HepG2 (cell line): Measurements from ENCODE around the gene TRPC4AP. TPM values are rescaled to one million over a fixed set of nuclear protein-coding genes. Genes with fewer than 3 reads are reported as not detected.
A peak's percentile ranks its signal among the peaks of the same experiment; 100 is the strongest.

Source experiments
- ATAC-seq: fragments of 200-7000 bp; cut with Tn5 transposase; 3 replicates; pipeline ENCODE4 v1.9.1; 2020; ENCODE audit warnings: mild to moderate bottlenecking, moderate library complexity
- BruUV-seq: library from RNA; stranded (reverse); fragments of 400-500 nt; replicated peaks from 2 replicates; lab custom pipeline; 2021; lab: Mats Ljungman, UMichigan
- CTCF ChIA-PET: fragments of 300-600 bp; formaldehyde crosslinking; extraction: SDS; loops from one replicate; lab custom pipeline; 2021; ENCODE audit warnings: low total read pairs, inconsistent platforms, low intra/inter-chr PET ratio; lab: Yijun Ruan, JAX
- POLR2A ChIA-PET: fragments of 350-600 bp; sonication (Branson Sonifier 250); formaldehyde crosslinking; loops from one replicate; lab custom pipeline; 2020; ENCODE audit warnings: antibody characterized with exemption, inconsistent platforms; lab: Yijun Ruan, JAX
- DNase-seq: peaks from one replicate; pipeline ENCODE4 v3.0.0-alpha.2; 2015; ENCODE audit warnings: low spot score
- FAIRE-seq: peaks from 3 replicates; lab custom pipeline; 2011; peaks lifted over from hg19 to GRCh38; lab: Jason Lieb, UNC
- H2AFZ ChIP-seq: one replicate; pipeline ENCODE4 v1.6.1; 2011; ENCODE audit warnings: low read length, inconsistent platforms
- H3K27ac ChIP-seq: fragments of 300-600 bp; 3 replicates; pipeline ENCODE4 v1.8.0; 2011; ENCODE audit warnings: mixed run types, mild to moderate bottlenecking, mixed read lengths, low read length, inconsistent platforms; ENCODE audit not compliant: insufficient read depth; ENCODE audit errors: extremely low read length
- H3K27me3 ChIP-seq, 2 experiments: fragments of 200-600 bp in 1 of 2; 2 replicates in 1 of 2; 3 replicates in 1 of 2; pipeline versions ENCODE4 v1.6.0 to v1.8.0; 2011; ENCODE audit warnings: low read length in 2 of 2, mild to moderate bottlenecking in 2 of 2, moderate library complexity in 2 of 2, inconsistent platforms in 1 of 2; ENCODE audit not compliant: insufficient read depth in 2 of 2, control insufficient read depth in 1 of 2
- H3K36me3 ChIP-seq, 2 experiments: fragments of 200-600 bp in 1 of 2; replicated peaks in 1 of 2; 2 replicates in 1 of 2; 3 replicates in 1 of 2; pipeline versions ENCODE4 v1.5.1 to v1.8.0; 2011; ENCODE audit warnings: low read length in 2 of 2, inconsistent platforms in 1 of 2; ENCODE audit not compliant: insufficient read depth in 2 of 2, control insufficient read depth in 1 of 2
- H3K4me1 ChIP-seq: 2 replicates; pipeline ENCODE4 v1.5.1; 2012; ENCODE audit warnings: low read length, inconsistent platforms; ENCODE audit not compliant: insufficient read depth
- H3K4me2 ChIP-seq: 2 replicates; pipeline ENCODE4 v1.6.0; 2011; ENCODE audit warnings: low read depth, low read length, inconsistent platforms
- H3K4me3 ChIP-seq, 3 experiments: fragments of 200-600 bp in 1 of 3; sonication (generic), shearing (Covaris generic) in 1 of 3; replicated peaks in 1 of 3; 2 replicates each; pipeline ENCODE4 v1.5.1; 2011 to 2016; ENCODE audit warnings: low read length in 3 of 3, inconsistent platforms in 2 of 3, low read depth in 2 of 3, mild to moderate bottlenecking in 2 of 3, control low read depth in 1 of 3, mixed read lengths in 1 of 3; ENCODE audit not compliant: insufficient read depth in 1 of 3
- H3K79me2 ChIP-seq: one replicate; pipeline ENCODE4 v1.6.1; 2011; ENCODE audit warnings: low read length, inconsistent platforms; ENCODE audit not compliant: insufficient read depth
- H3K9ac ChIP-seq: 2 replicates; pipeline ENCODE4 v1.6.0; 2011; ENCODE audit warnings: mild to moderate bottlenecking, low read depth, low read length, inconsistent platforms; ENCODE audit not compliant: insufficient read depth
- H3K9me3 ChIP-seq: 2 replicates; pipeline ENCODE4 v1.5.1; 2012; ENCODE audit warnings: mild to moderate bottlenecking, low read length
- H4K20me1 ChIP-seq: 2 replicates; pipeline ENCODE4 v1.6.0; 2011; ENCODE audit warnings: inconsistent platforms, mild to moderate bottlenecking, low read length, moderate library complexity; ENCODE audit not compliant: insufficient read depth
- AGO2 ChIP-seq: fragments of 200-400 bp; formaldehyde crosslinking; optimal IDR thresholded peaks from 2 replicates; pipeline ENCODE3; 2017; ENCODE audit warnings: mild to moderate bottlenecking, low read depth, low read length, moderate library complexity
- CBFB ChIP-seq: sonication (generic); formaldehyde crosslinking; IDR thresholded peaks from 2 replicates; pipeline ENCODE4 v1.4.0; 2020; ENCODE audit warnings: missing genetic modification reagents
- CBX1 ChIP-seq: IDR thresholded peaks from one replicate; pipeline ENCODE4 v1.6.1; 2016; ENCODE audit warnings: antibody characterized with exemption, low read depth
- DRAP1 ChIP-seq: IDR thresholded peaks from 2 replicates; pipeline ENCODE4 v1.6.1; 2016; ENCODE audit warnings: missing genetic modification reagents, missing compliant biosample characterization
- HDAC6 ChIP-seq: fragments of 200-600 bp; sonication (generic); IDR thresholded peaks from 2 replicates; pipeline ENCODE4 v1.7.0; 2017; ENCODE audit warnings: mild to moderate bottlenecking, antibody characterized with exemption, low read length, low read depth
- KDM6A ChIP-seq: IDR thresholded peaks from 2 replicates; pipeline ENCODE4 v1.6.1; 2016; ENCODE audit warnings: low read depth
- MTA3 ChIP-seq: sonication (generic); formaldehyde crosslinking; IDR thresholded peaks from 2 replicates; pipeline ENCODE4 v1.4.0; 2020; ENCODE audit warnings: missing genetic modification reagents
- NFE2L2 ChIP-seq: fragments of 150-350 bp; IDR thresholded peaks from 2 replicates; pipeline ENCODE4 v1.6.1; 2014; ENCODE audit warnings: low read length
- PHF5A ChIP-seq: IDR thresholded peaks from one replicate; pipeline ENCODE4 v1.6.1; 2018; ENCODE audit warnings: low read depth, missing genetic modification reagents; ENCODE audit not compliant: unreplicated experiment
- U2AF1 ChIP-seq: fragments of 200-400 bp; formaldehyde crosslinking; optimal IDR thresholded peaks from 2 replicates; pipeline ENCODE3; 2017; ENCODE audit warnings: mild to moderate bottlenecking, low read depth, low read length
- ZBTB38 ChIP-seq: sonication (generic); formaldehyde crosslinking; IDR thresholded peaks from 2 replicates; pipeline ENCODE4 v1.5.1; 2020; ENCODE audit warnings: mild to moderate bottlenecking, missing genetic modification reagents
- ZNF615 ChIP-seq: sonication (generic); formaldehyde crosslinking; IDR thresholded peaks from 2 replicates; pipeline ENCODE4 v1.5.0; 2020; ENCODE audit warnings: mild to moderate bottlenecking, missing genetic modification reagents, borderline replicate concordance
- ZNF687 ChIP-seq: sonication (generic); formaldehyde crosslinking; IDR thresholded peaks from 2 replicates; pipeline ENCODE4 v1.5.1; 2020; ENCODE audit warnings: mild to moderate bottlenecking, missing genetic modification reagents, moderate library complexity
- ZNF749 ChIP-seq: sonication (generic); formaldehyde crosslinking; IDR thresholded peaks from 2 replicates; pipeline ENCODE4 v1.8.0; 2022; ENCODE audit warnings: mild to moderate bottlenecking, missing genetic modification reagents, moderate library complexity, borderline replicate concordance
- ZSCAN25 ChIP-seq: sonication (generic); formaldehyde crosslinking; IDR thresholded peaks from 2 replicates; pipeline ENCODE4 v1.8.0; 2022; ENCODE audit warnings: mild to moderate bottlenecking, missing genetic modification reagents
- WGBS: methylation state at CpG from one replicate; pipeline ENCODE4 v1.1.6; 2017; ENCODE audit warnings: low lambda C conversion rate; 5-methylcytosine and 5-hydroxymethylcytosine counted together
- in situ Hi-C: cut with HindIII; loops from 2 replicates; pipeline ENCODE4 v1.10.0; 2017; ENCODE audit warnings: low pct_unique_long_range_greater_than_20kb; ENCODE audit not compliant: extremely low pct_ligation_motif_present
- intact Hi-C: fragments of 100-400 bp; cut with micrococcal nuclease; formaldehyde crosslinking; loops from one replicate; pipeline ENCODE4 v1.10.0; 2022; ENCODE audit not compliant: unreplicated experiment
- polyA plus RNA-seq, 8 experiments: library from polyadenylated mRNA; depleted of rRNA in 3 of 8; stranded (reverse) in 7 of 8; unstranded in 1 of 8; fragments of >200 nt; fragmentation: Illumina TruSeq in 4 of 8; extraction: Trizol in 4 of 8; gene quantifications; 2 replicates each; pipeline versions ENCODE4 v1.2.1 to v1.2.3, GENCODE V29; 2011 to 2016; ENCODE audit warnings: low read depth in 4 of 8, missing spikeins in 1 of 8, mixed read lengths in 1 of 8; ENCODE audit not compliant: insufficient read depth in 1 of 8
- total RNA-seq, 5 experiments: library from RNA; depleted of rRNA; stranded (reverse); fragments of >200 nt; fragmentation: Illumina TruSeq; extraction: Trizol; gene quantifications; 2 replicates each; pipeline ENCODE4 v1.2.3, GENCODE V29; 2016; ENCODE audit warnings: low read depth in 1 of 5
- TF ChIP-seq, protein P1 (sequence below): sonication (generic); formaldehyde crosslinking; conservative IDR thresholded peaks from 2 replicates; pipeline ENCODE4 v1.8.1; 2023; ENCODE audit warnings: missing genetic modification reagents
- TF ChIP-seq, protein P2 (sequence below): IDR thresholded peaks from 2 replicates; pipeline ENCODE4 v1.6.1; 2016; ENCODE audit warnings: mild to moderate bottlenecking
- TF ChIP-seq, protein P3 (sequence below): sonication (generic); formaldehyde crosslinking; IDR thresholded peaks from 2 replicates; pipeline ENCODE4 v1.4.0; 2020; ENCODE audit warnings: missing genetic modification reagents

TRPC4AP gene
- total and polyA plus RNA-seq, 2 of the 13 experiments (the other 11 are each of a cell fraction or from before 2014, with no cell fraction given), result 136 to 137 TPM

DNA sequence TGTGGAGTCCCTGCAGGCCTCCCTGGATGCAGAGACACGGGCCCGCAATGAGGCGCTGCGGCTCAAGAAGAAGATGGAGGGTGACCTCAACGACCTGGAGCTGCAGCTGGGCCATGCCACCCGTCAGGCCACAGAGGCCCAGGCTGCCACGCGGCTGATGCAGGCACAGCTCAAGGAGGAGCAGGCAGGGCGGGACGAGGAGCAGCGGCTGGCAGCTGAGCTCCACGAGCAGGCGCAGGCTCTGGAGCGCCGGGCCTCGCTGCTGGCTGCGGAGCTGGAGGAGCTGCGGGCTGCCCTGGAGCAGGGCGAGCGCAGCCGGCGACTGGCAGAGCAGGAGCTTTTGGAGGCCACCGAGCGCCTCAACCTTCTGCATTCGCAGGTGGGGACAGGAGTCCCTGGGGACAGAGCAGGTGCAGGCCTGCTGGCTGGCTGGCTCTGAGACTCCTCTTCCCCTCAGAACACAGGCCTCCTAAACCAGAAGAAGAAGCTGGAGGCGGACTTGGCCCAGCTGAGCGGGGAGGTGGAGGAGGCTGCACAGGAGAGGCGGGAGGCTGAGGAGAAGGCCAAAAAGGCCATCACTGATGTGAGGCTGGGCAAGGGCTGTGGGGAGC is 92.2 kb downstream of the TRPC4AP start:
- H3K4me1 ChIP-seq, result peaks cover 12% of the 10 kb centered on the region
- no peaks in the 10 kb centered on the region; the same call in 1 of the 2 replicates for H4K20me1 ChIP-seq
- H3K27me3 ChIP-seq, result no peaks in the 10 kb centered on the region
- DNase-seq, result no peak
- ChIA-PET CTCF (no interaction called here), POLR2A (interaction anchor here (1.1 kb wide), 1 partner anchor 45 kb away, joined by 3 read pairs; the partner anchor contains the start of genes GSS and MYH7B)
- no peak for ATAC-seq
- H3K36me3 ChIP-seq, result peaks cover 58 to 73% of the 10 kb centered on the region in 2 experiments
- H3K9me3 ChIP-seq, result no peaks in the 10 kb centered on the region
- FAIRE-seq, result no peak
- intact Hi-C loops (no loop called here), in situ Hi-C loops (no loop called here)
- BruUV-seq, result no TSS peak
- no peaks in the 10 kb centered on the region for H3K79me2 ChIP-seq
- H3K4me2 ChIP-seq, result no peak overlapping the region
- no peak overlapping the region for H2AFZ ChIP-seq
- no peak overlapping the region for H3K4me3 ChIP-seq
- H3K9ac ChIP-seq, result no peak overlapping the region
- no peak overlapping the region for H3K27ac ChIP-seq
- 95% methylated on average over 28 of the region's 28 CpGs for WGBS
- TF ChIP-seq, protein P1, sequence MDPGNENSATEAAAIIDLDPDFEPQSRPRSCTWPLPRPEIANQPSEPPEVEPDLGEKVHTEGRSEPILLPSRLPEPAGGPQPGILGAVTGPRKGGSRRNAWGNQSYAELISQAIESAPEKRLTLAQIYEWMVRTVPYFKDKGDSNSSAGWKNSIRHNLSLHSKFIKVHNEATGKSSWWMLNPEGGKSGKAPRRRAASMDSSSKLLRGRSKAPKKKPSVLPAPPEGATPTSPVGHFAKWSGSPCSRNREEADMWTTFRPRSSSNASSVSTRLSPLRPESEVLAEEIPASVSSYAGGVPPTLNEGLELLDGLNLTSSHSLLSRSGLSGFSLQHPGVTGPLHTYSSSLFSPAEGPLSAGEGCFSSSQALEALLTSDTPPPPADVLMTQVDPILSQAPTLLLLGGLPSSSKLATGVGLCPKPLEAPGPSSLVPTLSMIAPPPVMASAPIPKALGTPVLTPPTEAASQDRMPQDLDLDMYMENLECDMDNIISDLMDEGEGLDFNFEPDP, result no peak
- TF ChIP-seq KDM6A (no peak), U2AF1 (no peak), HDAC6 (no peak), ZNF687 (0 out of 2 replicates have a peak, but pooled peaks have one; percentile 23), CBX1 (no peak), PHF5A (no peak), AGO2 (peak; percentile 70), ZBTB38 (CRISPR knock-in tag) (0 out of 2 replicates have a peak, but pooled peaks have one; percentile 20), MTA3 (CRISPR knock-in tag) (no peak), ZNF749 (CRISPR knock-in tag) (no peak), NFE2L2 (no peak), ZSCAN25 (no peak), DRAP1 (no peak), ZNF615 (CRISPR knock-in tag) (no peak), CBFB (CRISPR knock-in tag) (no peak)
- TF ChIP-seq, protein P2, sequence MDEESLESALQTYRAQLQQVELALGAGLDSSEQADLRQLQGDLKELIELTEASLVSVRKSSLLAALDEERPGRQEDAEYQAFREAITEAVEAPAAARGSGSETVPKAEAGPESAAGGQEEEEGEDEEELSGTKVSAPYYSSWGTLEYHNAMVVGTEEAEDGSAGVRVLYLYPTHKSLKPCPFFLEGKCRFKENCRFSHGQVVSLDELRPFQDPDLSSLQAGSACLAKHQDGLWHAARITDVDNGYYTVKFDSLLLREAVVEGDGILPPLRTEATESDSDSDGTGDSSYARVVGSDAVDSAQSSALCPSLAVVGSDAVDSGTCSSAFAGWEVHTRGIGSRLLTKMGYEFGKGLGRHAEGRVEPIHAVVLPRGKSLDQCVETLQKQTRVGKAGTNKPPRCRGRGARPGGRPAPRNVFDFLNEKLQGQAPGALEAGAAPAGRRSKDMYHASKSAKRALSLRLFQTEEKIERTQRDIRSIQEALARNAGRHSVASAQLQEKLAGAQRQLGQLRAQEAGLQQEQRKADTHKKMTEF (CRISPR knock-in tag), result no peak
- TF ChIP-seq, protein P3, sequence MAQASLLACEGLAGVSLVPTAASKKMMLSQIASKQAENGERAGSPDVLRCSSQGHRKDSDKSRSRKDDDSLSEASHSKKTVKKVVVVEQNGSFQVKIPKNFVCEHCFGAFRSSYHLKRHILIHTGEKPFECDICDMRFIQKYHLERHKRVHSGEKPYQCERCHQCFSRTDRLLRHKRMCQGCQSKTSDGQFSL, result no peak
